Gastrocnemius medialis (tissue), 4 donors: Measurements from ENCODE around the gene LANCL2. TPM values are rescaled to one million over a fixed set of nuclear protein-coding genes. Genes with fewer than 3 reads are reported as not detected.

ENCODE experiments used
- ATAC-seq, 2 donors: fragments of 150-250 bp; one replicate each; pipeline ENCODE4 v1.9.1; 2016
- DNase-seq, 2 donors: peaks; one replicate each; pipeline ENCODE4 v3.0.0-alpha.2; 2019
- H3K27ac ChIP-seq, 4 donors: fragments of 200-600 bp; sonication (generic); 1 replicate in 1 of 4; 2 replicates in 3 of 4; pipeline ENCODE4 v1.5.1; 2016 to 2018; ENCODE audit warnings: mild to moderate bottlenecking in 2 of 4, moderate library complexity in 1 of 4
- H3K27me3 ChIP-seq, 3 donors: fragments of 200-600 bp; sonication (generic) in 2 of 3; 1 replicate in 1 of 3; 2 replicates in 2 of 3; pipeline versions ENCODE4 v1.5.1 to v1.6.0; 2016 to 2019; ENCODE audit warnings: mild to moderate bottlenecking in 1 of 3, moderate library complexity in 1 of 3
- H3K36me3 ChIP-seq, 2 donors: fragments of 200-600 bp; sonication (generic) in 1 of 2; one replicate each; pipeline ENCODE4 v1.5.1; 2017 to 2018
- H3K4me1 ChIP-seq, 2 donors: fragments of 200-600 bp; sonication (generic) in 1 of 2; one replicate each; pipeline ENCODE4 v1.5.1; 2016 to 2017; ENCODE audit warnings: mild to moderate bottlenecking in 2 of 2
- H3K4me3 ChIP-seq, 4 donors: fragments of 200-600 bp; sonication (generic) in 3 of 4; 1 replicate in 1 of 4; 2 replicates in 3 of 4; pipeline ENCODE4 v1.5.1; 2016 to 2019; ENCODE audit warnings: mild to moderate bottlenecking in 2 of 4
- H3K9me3 ChIP-seq, 3 donors: fragments of 200-600 bp; sonication (generic) in 2 of 3; 1 replicate in 1 of 3; 2 replicates in 2 of 3; pipeline ENCODE4 v1.5.1; 2016 to 2019
- CTCF ChIP-seq, 5 experiments: fragments of 450-650 bp in 3 of 5; fragments of 200-600 bp in 2 of 5; sonication (generic) in 2 of 5; IDR thresholded peaks in 4 of 5; conservative IDR thresholded peaks in 1 of 5; 1 replicate in 4 of 5; 2 replicates in 1 of 5; pipeline ENCODE4 v1.5.1; 2016 to 2019; ENCODE audit warnings: antibody characterized with exemption in 5 of 5, mild to moderate bottlenecking in 3 of 5, moderate library complexity in 3 of 5
- POLR2A ChIP-seq, 2 donors: fragments of 450-650 bp; IDR thresholded peaks; one replicate each; pipeline ENCODE4 v1.6.1; 2017; ENCODE audit warnings: antibody characterized with exemption in 2 of 2, mild to moderate bottlenecking in 2 of 2, moderate library complexity in 2 of 2
- in situ Hi-C, 4 donors: fragments of 200-750 bp; cut with MboI; loops; one replicate each; pipeline versions ENCODE4 v1.15.0 to v1.8.0; 2017; ENCODE audit warnings: low sequenced_read_pairs in 4 of 4
- intact Hi-C: fragments of 100-400 bp; cut with DNase I; formaldehyde crosslinking; loops from one replicate; pipeline ENCODE4 v1.15.1; 2023; ENCODE audit warnings: low total_unique reads
- total RNA-seq, 4 donors: library from RNA; depleted of rRNA; stranded (reverse); fragments of >200 nt; gene quantifications; one replicate each; pipeline versions ENCODE4 v1.1.0 to v1.2.3, GENCODE V29; 2016

Gene LANCL2
- total RNA-seq, 4 donors from 2014 or later: 5.1 to 13.0 (median 7.4) TPM

DNA sequence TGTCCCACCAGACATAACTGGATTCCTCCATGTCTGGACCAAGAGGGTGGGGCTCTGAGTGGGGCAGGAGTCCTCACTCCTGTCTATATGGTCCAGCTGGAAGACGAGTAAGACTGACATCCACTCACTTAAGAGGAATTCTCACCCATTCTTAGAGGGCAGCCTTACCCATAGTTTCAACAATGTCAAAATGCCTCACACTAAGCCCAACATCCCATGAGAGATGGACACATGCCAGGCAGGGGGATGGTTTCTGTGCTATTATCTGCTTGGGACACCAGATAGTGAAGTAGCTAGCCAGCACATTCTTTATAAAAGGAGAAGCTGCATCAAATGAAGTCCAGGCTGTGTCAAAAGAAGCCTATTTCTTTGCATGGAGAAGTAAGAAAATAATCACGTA, 4.7 kb upstream of the LANCL2 start:
- TF ChIP-seq CTCF (IDR thresholded peaks at IDR 0.05 in 4 of 5, conservative IDR thresholded peaks at IDR 0.05 in 1 of 5) (no peak), POLR2A (IDR thresholded peaks at IDR 0.05) (no peak)
- in situ Hi-C loops: loop anchor here in 2 of 4 donors (25.0 kb wide), 2 partner anchors 598 to 702 kb away; partner anchors contain the start of genes SEC61G (in 2 of the 2), CCT6A (in 1 of the 2), PSPH (in 1 of the 2) and SUMF2 (in 1 of the 2)
- Histone ChIP-seq H3K27ac (no peak overlapping the region), H3K4me1 (peaks cover 6 to 11% of the 10 kb centered on the region in 2 donors), H3K36me3 (no peaks in the 10 kb centered on the region), H3K9me3 (no peaks in the 10 kb centered on the region), H3K4me3 (no peak overlapping the region), H3K27me3 (no peaks in the 10 kb centered on the region)
- intact Hi-C loops: loop anchor here (10.0 kb wide), 1 partner anchor 214 kb away; the partner anchor contains the start of gene VOPP1
- no peak for DNase-seq
- no peak for ATAC-seq

- TF ChIP-seq POLR2A (IDR thresholded peaks at IDR 0.05) (no peak), CTCF (IDR thresholded peaks at IDR 0.05 in 4 of 5, conservative IDR thresholded peaks at IDR 0.05 in 1 of 5) (no peak)
- intact Hi-C loops (loop anchor here (10.0 kb wide), 1 partner anchor 213 kb away; the partner anchor contains the start of gene VOPP1), in situ Hi-C loops (loop anchor here in 2 of 4 donors (25.0 kb wide), 2 partner anchors 599 to 701 kb away; partner anchors contain the start of genes SEC61G (in 2 of the 2), CCT6A (in 1 of the 2), PSPH (in 1 of the 2) and SUMF2 (in 1 of the 2))
- ATAC-seq (no peak), DNase-seq (no peak)
- Histone ChIP-seq H3K4me3 (no peak overlapping the region), H3K27me3 (no peaks in the 10 kb centered on the region), H3K27ac (no peak overlapping the region), H3K36me3 (no peaks in the 10 kb centered on the region), H3K4me1 (peaks cover 6 to 11% of the 10 kb centered on the region in 2 donors), H3K9me3 (no peaks in the 10 kb centered on the region)
These were observed 3.6 kb upstream of the LANCL2 start for GRCh38 chr7:55361560-55361959.

DNA sequence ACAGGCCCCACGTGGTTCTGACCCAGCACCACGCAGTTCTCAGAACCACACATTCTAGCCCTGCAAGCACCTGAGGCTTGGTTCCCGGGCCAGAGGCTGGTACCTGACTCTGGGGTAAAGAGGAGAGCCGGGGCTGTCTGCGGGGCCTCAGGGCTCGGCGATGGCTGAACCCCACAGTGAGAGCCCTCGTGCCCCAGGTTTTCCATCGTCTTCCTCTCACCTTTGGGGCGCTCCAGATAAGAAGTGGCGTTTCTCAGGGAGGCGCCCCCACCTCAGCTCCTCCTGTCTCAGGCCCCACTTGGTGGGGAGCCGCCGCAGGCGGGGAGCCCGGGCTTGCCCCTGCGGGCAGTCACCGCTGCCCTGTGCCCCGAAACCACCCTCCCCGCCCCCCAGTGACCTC, 2.2 kb upstream of the LANCL2 start:
- no peaks in the 10 kb centered on the region for H3K9me3 ChIP-seq
- H3K27me3 ChIP-seq: no peaks in the 10 kb centered on the region
- in situ Hi-C loops (loop anchor here in 2 of 4 donors (25.0 kb wide), 2 partner anchors 601 to 699 kb away; partner anchors contain the start of genes SEC61G (in 2 of the 2), CCT6A (in 1 of the 2), PSPH (in 1 of the 2) and SUMF2 (in 1 of the 2)), intact Hi-C loops (loop anchor here (10.0 kb wide), 1 partner anchor 212 kb away; the partner anchor contains the start of gene VOPP1)
- peaks cover 11 to 19% of the 10 kb centered on the region in 2 donors for H3K4me1 ChIP-seq
- no peak overlapping the region for H3K27ac ChIP-seq
- no peak overlapping the region for H3K4me3 ChIP-seq
- ATAC-seq (no peak), DNase-seq (no peak)
- H3K36me3 ChIP-seq: no peaks in the 10 kb centered on the region
- TF ChIP-seq CTCF (IDR thresholded peaks at IDR 0.05 in 4 of 5, conservative IDR thresholded peaks at IDR 0.05 in 1 of 5) (no peak), POLR2A (IDR thresholded peaks at IDR 0.05) (no peak)

GRCh38 chr7:55363386-55364170, 1.6 kb upstream of the LANCL2 start:
- in situ Hi-C loops (loop anchor here in 2 of 4 donors (25.0 kb wide), 2 partner anchors 601 to 699 kb away; partner anchors contain the start of genes SEC61G (in 2 of the 2), CCT6A (in 1 of the 2), PSPH (in 1 of the 2) and SUMF2 (in 1 of the 2)), intact Hi-C loops (loop anchor here (10.0 kb wide), 1 partner anchor 211 kb away; the partner anchor contains the start of gene VOPP1)
- Histone ChIP-seq H3K4me1 (peaks cover 11 to 23% of the 10 kb centered on the region in 2 donors), H3K4me3 (no peak overlapping the region), H3K27ac (no peak overlapping the region), H3K27me3 (no peaks in the 10 kb centered on the region), H3K9me3 (no peaks in the 10 kb centered on the region), H3K36me3 (no peaks in the 10 kb centered on the region)
- DNase-seq (no peak), ATAC-seq (no peak)
- TF ChIP-seq POLR2A (IDR thresholded peaks at IDR 0.05) (no peak), CTCF (IDR thresholded peaks at IDR 0.05 in 4 of 5, conservative IDR thresholded peaks at IDR 0.05 in 1 of 5) (no peak)
